Activated naive CD8-positive, alpha-beta T cell treated with anti-CD3 and anti-CD28 coated beads, Interleukin-2, amount 50 U/mL, for 16 hours (primary cell): ENCODE data around the gene SLC2A8.

Source experiments
- DNase-seq: peaks from one replicate; pipeline ENCODE4 v3.0.0-alpha.2; 2020; ENCODE audit warnings: low read depth, low spot score

The SLC2A8 gene

GRCh38 chr9:127430415-127430814 lies 33.4 kb downstream of the SLC2A8 start:
- DNase-seq = no peak

- no peak for DNase-seq
Measured at GRCh38 chr9:127437497-127438264, 40.7 kb downstream of the SLC2A8 start.

DNA sequence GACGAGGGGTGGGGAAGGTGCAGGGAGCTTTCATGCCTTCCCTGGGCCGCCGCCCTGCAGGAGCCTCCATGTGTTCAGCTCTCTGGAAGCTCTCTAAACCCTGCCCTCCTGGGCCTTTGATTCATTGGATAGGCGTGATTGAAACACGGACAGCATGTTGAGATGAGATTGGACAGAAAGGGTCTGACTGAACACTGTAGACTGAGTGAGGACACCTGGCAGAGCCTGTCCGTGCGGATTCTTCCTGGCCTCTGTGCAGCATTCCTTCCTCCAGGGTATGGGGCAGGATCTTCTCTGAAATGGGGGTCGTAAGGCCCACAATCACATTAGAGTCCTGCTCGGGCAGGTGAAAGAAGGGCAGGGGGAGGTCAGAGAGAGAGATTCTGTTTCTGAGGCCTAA lies 41.4 kb downstream of the SLC2A8 start:
- no peak for DNase-seq

- DNase-seq = no peak
Measured at GRCh38 chr9:127444283-127444920, 47.4 kb downstream of the SLC2A8 start.

DNA sequence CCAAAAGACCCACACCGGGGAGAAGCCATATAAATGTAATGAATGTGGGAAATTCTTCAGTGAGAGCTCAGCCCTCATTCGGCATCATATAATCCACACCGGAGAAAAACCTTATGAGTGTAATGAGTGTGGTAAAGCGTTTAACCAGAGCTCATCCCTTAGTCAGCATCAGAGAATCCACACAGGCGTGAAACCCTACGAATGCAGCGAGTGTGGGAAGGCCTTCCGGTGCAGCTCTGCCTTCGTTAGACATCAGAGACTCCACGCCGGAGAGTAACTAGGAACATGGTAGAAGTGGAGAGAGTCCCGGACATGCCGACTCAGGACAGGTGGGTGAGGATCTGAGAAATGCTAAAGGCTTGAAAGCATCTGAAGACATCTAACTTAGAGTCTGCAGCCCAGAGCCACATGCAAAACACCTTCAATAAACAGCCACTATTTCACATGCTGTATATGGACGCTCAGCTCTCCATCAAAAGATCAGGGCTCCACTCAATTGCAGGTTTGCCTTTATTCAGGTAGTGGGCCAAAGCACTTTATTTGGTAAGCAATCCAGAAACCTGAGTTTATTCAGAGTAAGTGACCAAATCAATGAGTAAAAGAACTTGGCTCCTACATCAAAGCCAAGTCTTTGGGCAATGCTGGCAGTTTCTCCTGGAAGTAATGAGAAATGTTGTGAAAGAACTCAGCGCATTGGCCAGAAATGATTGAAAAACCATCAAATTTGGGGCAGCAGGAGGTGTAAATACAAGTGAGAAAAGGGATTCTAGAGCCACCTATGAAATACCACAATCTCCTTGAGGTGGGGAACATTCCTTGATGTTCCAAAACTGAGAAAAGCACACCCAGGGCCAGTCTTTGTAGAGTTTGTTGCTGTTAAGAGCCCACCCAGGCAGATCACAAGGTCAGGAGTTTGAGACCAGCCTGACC lies 48.2 kb downstream of the SLC2A8 start:
- no peak for DNase-seq

DNA sequence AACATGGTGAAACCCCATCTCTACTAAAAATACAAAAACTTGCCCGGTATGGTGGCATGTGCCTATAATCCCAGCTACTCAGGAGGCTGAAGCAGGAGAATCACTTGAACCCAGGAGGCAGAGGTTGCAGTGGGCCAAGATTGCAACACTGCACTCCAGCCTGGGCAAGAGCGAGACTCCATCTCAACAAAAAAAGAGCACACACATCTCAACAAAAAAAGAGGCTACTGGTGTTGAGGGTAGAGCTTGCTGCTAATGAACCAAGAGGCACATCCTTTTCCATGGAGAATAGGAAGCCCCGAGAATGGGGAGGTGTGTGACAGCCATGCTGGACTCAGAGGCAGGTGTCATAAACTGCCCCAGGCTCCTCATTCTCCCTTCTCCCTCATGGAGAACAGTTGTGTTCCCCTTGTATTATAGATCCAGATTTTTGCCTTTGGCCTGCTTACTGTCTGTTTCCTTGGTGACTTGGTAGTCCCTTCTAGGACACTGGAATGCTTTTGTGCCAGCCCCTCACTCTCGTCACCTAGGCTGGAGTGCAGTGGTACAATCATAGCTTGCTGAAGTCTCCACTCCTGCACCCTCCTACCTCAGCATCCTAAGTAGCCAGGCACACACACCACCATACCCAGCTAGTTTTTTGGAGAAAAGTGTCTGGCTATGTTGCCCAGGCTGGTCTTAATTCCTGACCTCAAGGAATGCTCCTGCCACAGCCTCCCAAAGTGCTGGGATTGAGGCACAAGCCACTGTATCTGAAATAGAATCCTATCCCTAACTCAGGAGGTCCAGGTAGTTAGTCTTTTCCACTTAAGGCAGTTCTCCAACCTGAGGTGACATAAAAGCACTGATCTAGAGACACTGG lies 49.1 kb downstream of the SLC2A8 start:
- DNase-seq = no peak

- DNase-seq = no peak
Measured at GRCh38 chr9:127446713-127447415, 49.9 kb downstream of the SLC2A8 start.

GRCh38 chr9:127447416-127448111 lies 50.6 kb downstream of the SLC2A8 start:
- no peak for DNase-seq

GRCh38 chr9:127448112-127448805 lies 51.3 kb downstream of the SLC2A8 start:
- DNase-seq = no peak

DNA sequence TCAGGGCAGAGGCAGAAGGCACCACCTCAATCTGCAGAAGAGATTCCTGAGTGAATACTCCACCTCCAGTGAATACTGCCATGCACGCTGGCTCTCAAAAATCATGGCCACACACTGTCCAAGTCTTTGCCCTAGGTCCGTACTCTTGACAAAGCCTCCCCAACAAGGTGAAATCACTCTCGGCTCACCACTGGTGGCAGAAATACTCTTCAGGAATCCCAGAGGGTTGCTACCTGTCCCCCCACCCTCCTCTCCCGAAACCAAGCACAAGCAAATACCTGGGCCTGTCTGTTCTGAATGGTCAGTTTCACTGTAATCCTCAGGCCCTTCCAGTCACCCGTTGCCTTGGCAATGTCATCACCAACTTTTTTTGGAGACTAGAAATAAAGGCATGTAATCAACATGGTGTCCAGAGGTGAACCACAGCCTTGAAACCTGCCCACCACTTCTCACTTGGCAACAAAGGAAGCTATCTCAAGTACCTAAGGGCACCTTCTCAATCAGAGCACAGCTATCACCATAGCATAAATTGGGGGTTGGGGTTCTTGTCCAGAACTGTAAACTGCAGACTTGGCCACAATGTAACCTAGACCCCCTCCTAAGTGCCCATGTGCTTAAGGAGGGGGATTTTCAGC lies 52.5 kb downstream of the SLC2A8 start:
- no peak for DNase-seq

- DNase-seq = no peak
Measured at GRCh38 chr9:127450243-127450760, 53.3 kb downstream of the SLC2A8 start.

GRCh38 chr9:127450830-127451607 lies 54.0 kb downstream of the SLC2A8 start, which contains the start of the genes LRSAM1 and RPL12:
LRSAM1 (plus strand) TSS chr9:127451510; CDS start chr9:127454528, 3,018 bp downstream.
RPL12 (minus strand) TSS chr9:127451406; CDS start chr9:127451317, 89 bp downstream.
- peak; percentile 94 for DNase-seq

DNA sequence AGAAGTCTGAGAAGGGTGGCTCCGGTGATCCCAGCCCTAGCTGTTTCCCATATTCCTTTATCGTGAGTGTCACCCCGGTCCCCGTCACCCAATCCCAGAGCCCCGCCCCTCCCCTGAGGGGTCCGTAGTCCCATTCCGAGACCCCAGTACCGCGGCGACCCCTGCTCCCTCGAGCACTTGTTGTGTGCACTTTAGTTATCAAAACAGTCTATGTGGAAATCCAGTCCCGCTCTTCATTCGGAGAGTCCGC lies 54.6 kb downstream of the SLC2A8 start:
- no peak for DNase-seq

DNA sequence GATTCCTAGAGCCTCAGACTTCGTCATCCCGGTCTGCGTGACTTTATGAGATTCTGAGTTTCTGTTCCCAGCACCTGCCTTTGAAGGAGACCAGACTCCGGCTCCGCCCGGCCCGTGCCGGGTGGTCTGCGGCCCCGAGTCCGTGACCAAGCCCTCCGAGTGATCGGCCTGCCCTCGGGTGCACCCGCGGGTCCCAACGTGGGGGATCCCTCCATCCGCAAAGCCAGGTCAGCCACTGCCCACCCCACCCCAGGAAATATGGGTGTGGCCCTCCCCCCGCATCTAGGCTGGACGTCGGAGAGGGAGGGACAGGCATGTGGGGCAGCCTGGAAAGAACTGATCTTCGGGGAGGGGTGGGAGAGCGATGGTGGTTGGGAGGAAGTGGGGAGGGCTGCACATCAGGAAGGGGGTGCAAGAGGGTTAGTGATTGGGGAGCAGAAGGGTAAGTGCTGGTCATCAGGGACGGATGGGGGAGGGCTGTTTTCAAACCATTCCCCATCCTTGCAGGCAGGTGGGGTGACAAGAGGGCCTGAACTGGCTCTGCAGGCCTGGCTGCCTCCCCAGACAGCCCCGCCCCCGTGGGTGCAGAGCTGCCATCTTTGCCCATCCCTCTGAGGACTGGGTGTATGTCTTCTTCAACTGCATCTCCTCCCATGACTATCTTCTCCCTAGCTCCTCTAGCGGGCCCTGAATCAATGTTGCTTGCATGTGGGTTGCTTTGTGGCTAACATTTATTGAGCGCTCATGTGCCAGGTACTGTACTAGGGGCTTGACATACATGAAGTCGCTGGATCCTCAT lies 55.1 kb downstream of the SLC2A8 start:
- no peak for DNase-seq

GRCh38 chr9:127452691-127453090 lies 55.7 kb downstream of the SLC2A8 start:
- DNase-seq = no peak

- no peak for DNase-seq
Measured at GRCh38 chr9:127455324-127455992, 58.5 kb downstream of the SLC2A8 start.
